CD4-positive, alpha-beta T cell (primary cell): ENCODE measurements around the gene SYNPO2L. TPM values are rescaled to one million over a fixed set of nuclear protein-coding genes. Genes with fewer than 3 reads are reported as not detected.
A peak's percentile ranks its signal among the peaks of the same experiment; 100 is the strongest.

Experiments used
- ATAC-seq: fragments of 200-7000 bp; cut with Tn5 transposase; one replicate; pipeline ENCODE4 v1.10.0; 2022; ENCODE audit warnings: mild to moderate bottlenecking; ENCODE audit not compliant: poor library complexity
- CTCF ChIA-PET: fragments of 350-600 bp; sonication (Branson Sonifier 250); formaldehyde crosslinking; loops from one replicate; lab custom pipeline; 2021; ENCODE audit warnings: antibody characterized with exemption, inconsistent platforms; lab: Charles Lee
- POLR2A ChIA-PET: fragments of 350-600 bp; sonication (Branson Sonifier 250); formaldehyde crosslinking; loops from one replicate; lab custom pipeline; 2021; ENCODE audit warnings: antibody characterized with exemption, inconsistent platforms; lab: Charles Lee
- DNase-seq, 14 experiments: peaks; one replicate each; pipeline ENCODE4 v3.0.0-alpha.2; 2013 to 2020; ENCODE audit warnings: mixed read lengths in 2 of 14
- H3K27ac ChIP-seq, 2 donors: one replicate each; pipeline versions ENCODE4 v1.5.1 to v1.7.0; 2013; ENCODE audit warnings: low read length in 2 of 2, low read depth in 1 of 2, mild to moderate bottlenecking in 1 of 2
- H3K27me3 ChIP-seq, 2 experiments: 1 replicate in 1 of 2; 2 replicates in 1 of 2; pipeline versions ENCODE4 v1.6.1 to v1.7.0; 2013; ENCODE audit warnings: low read length in 2 of 2, control low read depth in 1 of 2, mild to moderate bottlenecking in 1 of 2, moderate library complexity in 1 of 2; ENCODE audit not compliant: insufficient read depth in 2 of 2, control insufficient read depth in 1 of 2
- H3K36me3 ChIP-seq: one replicate; pipeline ENCODE4 v1.6.1; 2013; ENCODE audit warnings: low read length, control low read depth; ENCODE audit not compliant: insufficient read depth
- H3K4me1 ChIP-seq: one replicate; pipeline ENCODE4 v1.6.1; 2013; ENCODE audit warnings: low read length, control low read depth; ENCODE audit not compliant: insufficient read depth
- H3K4me3 ChIP-seq: one replicate; pipeline ENCODE4 v1.5.1; 2013; ENCODE audit warnings: mild to moderate bottlenecking, low read length, moderate library complexity
- H3K9me3 ChIP-seq, 2 experiments: 1 replicate in 1 of 2; 2 replicates in 1 of 2; pipeline versions ENCODE4 v1.6.1 to v1.7.0; 2013; ENCODE audit warnings: low read length in 2 of 2, mild to moderate bottlenecking in 2 of 2, control low read depth in 1 of 2, moderate library complexity in 1 of 2; ENCODE audit not compliant: control insufficient read depth in 1 of 2, insufficient read depth in 1 of 2
- H3K27ac Mint-ChIP-seq: one replicate; pipeline ENCODE4 v1.8.0; 2020; ENCODE audit warnings: mixed read lengths
- H3K27me3 Mint-ChIP-seq: one replicate; pipeline ENCODE4 v1.8.0; 2021; ENCODE audit warnings: mixed read lengths
- H3K36me3 Mint-ChIP-seq: one replicate; pipeline ENCODE4 v1.8.0; 2021; ENCODE audit warnings: low read depth, mixed read lengths
- H3K4me1 Mint-ChIP-seq: one replicate; pipeline ENCODE4 v1.8.0; 2021; ENCODE audit warnings: low read depth, mixed read lengths
- H3K4me3 Mint-ChIP-seq: one replicate; pipeline ENCODE4 v1.8.0; 2020; ENCODE audit warnings: mild to moderate bottlenecking, mixed read lengths
- H3K9me3 Mint-ChIP-seq: one replicate; pipeline ENCODE4 v1.8.0; 2020; ENCODE audit warnings: mixed read lengths
- intact Hi-C, 2 experiments: fragments of 100-400 bp; cut with DNase I in 1 of 2; cut with micrococcal nuclease in 1 of 2; formaldehyde crosslinking; loops; one replicate each; pipeline versions ENCODE4 v1.15.1 to v1.9.0; 2023 to 2025; cut with DNase I, micrococcal nuclease
- total RNA-seq, 174 experiments: library from RNA in 2 of 174; stranded (reverse) in 2 of 174; gene quantifications; one replicate each; pipeline ENCODE4 v1.2.3 and lab custom pipeline; 2021 to 2026
- TF ChIP-seq, protein P1 (sequence below): fragments of 200-600 bp; IDR thresholded peaks from one replicate; pipeline ENCODE4 v1.8.0; 2022; ENCODE audit warnings: antibody characterized with exemption, mild to moderate bottlenecking

SYNPO2L gene
- total RNA-seq, 2 experiments from 2014 or later: not detected

DNA sequence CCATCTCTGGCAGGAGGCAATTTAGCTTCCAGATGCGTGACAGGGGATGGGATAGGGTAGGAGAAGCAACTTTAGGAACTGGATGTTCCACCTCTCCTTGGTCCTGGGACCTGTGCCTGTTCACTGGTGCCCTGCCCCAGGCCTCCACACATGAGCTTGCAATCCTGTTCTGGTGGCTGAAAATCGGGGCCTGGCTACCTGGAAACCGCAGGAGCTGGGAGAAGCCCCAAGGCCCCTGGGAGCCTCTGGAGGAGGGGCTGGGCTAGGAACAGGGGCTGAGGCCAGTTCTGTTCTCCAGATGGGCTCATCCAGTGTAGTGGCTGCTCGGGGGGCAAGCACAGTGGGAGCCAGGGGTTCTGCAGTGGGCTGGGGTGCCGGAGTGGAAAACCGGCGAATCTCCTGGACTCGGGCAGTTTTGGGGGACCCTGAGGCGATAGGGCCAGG, 9.2 kb downstream of the SYNPO2L start:
- no peak for ATAC-seq
- peak overlapping the region; percentile 55 for H3K4me3 Mint-ChIP-seq
- H3K36me3 Mint-ChIP-seq: no peaks in the 10 kb centered on the region
- Histone ChIP-seq H3K36me3 (no peaks in the 10 kb centered on the region), H3K4me3 (no peak overlapping the region), H3K27me3 (peaks cover 0 to 2% of the 10 kb centered on the region in 2 experiments), H3K4me1 (peaks cover 23% of the 10 kb centered on the region), H3K9me3 (peaks cover 0 to 6% of the 10 kb centered on the region in 2 experiments), H3K27ac (no peak overlapping the region)
- peaks cover 14% of the 10 kb centered on the region for H3K27me3 Mint-ChIP-seq
- intact Hi-C loops: no loop called here
- no peaks in the 10 kb centered on the region for H3K9me3 Mint-ChIP-seq
- ChIA-PET CTCF (interaction anchor here (0.6 kb wide), 2 partner anchors 25 to 55 kb away, joined by 3 to 4 read pairs; no protein-coding TSS in a partner anchor), POLR2A (interaction anchor here (2.4 kb wide), 1 partner anchor 151 kb away, joined by 7 read pairs; the partner anchor contains the start of gene PPP3CB)
- peaks cover 5% of the 10 kb centered on the region for H3K4me1 Mint-ChIP-seq
- DNase-seq: no peak
- no peak overlapping the region for H3K27ac Mint-ChIP-seq
- TF ChIP-seq, protein P1, sequence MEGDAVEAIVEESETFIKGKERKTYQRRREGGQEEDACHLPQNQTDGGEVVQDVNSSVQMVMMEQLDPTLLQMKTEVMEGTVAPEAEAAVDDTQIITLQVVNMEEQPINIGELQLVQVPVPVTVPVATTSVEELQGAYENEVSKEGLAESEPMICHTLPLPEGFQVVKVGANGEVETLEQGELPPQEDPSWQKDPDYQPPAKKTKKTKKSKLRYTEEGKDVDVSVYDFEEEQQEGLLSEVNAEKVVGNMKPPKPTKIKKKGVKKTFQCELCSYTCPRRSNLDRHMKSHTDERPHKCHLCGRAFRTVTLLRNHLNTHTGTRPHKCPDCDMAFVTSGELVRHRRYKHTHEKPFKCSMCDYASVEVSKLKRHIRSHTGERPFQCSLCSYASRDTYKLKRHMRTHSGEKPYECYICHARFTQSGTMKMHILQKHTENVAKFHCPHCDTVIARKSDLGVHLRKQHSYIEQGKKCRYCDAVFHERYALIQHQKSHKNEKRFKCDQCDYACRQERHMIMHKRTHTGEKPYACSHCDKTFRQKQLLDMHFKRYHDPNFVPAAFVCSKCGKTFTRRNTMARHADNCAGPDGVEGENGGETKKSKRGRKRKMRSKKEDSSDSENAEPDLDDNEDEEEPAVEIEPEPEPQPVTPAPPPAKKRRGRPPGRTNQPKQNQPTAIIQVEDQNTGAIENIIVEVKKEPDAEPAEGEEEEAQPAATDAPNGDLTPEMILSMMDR: no peak

DNA sequence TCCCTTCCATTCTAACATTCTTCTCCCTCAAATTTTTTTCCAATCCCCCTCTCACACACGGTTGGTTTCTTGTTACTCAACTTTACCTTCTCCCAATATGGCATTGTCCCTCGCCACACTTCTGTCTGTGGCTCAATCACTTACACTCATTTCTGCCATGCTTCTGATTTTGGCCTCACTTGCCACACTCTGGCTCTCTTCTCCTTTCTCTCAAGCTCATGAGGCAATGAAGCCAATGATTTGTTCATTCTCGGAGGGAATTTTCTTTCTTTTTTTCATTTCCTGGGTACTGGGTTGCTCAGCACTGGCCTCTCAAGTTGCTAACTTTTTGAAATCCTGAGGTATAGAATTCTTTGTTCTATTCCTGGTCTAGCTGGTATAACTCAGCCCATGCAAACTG, 10.6 kb downstream of the SYNPO2L start:
- intact Hi-C loops: no loop called here
- H3K4me3 ChIP-seq: no peak overlapping the region
- Mint-ChIP-seq H3K27me3 (peaks cover 22% of the 10 kb centered on the region), H3K27ac (no peak overlapping the region), H3K4me3 (no peak overlapping the region), H3K9me3 (no peaks in the 10 kb centered on the region), H3K4me1 (peaks cover 5% of the 10 kb centered on the region), H3K36me3 (no peaks in the 10 kb centered on the region)
- H3K36me3 ChIP-seq: no peaks in the 10 kb centered on the region
- H3K4me1 ChIP-seq: peaks cover 23% of the 10 kb centered on the region
- H3K27ac ChIP-seq: no peak overlapping the region
- ChIA-PET CTCF (interaction anchor here (2.8 kb wide), 1 partner anchor 115 kb away, joined by 26 read pairs; no protein-coding TSS in a partner anchor), POLR2A (interaction anchor here (1.7 kb wide), 1 partner anchor 19 kb away, joined by 5 read pairs; no protein-coding TSS in a partner anchor)
- ATAC-seq: no peak
- peaks cover 0 to 2% of the 10 kb centered on the region in 2 experiments for H3K27me3 ChIP-seq
- DNase-seq: peak in 1 of 14 experiments; percentile 19
- H3K9me3 ChIP-seq: peaks cover 0 to 6% of the 10 kb centered on the region in 2 experiments
- TF ChIP-seq, protein P1: no peak

DNA sequence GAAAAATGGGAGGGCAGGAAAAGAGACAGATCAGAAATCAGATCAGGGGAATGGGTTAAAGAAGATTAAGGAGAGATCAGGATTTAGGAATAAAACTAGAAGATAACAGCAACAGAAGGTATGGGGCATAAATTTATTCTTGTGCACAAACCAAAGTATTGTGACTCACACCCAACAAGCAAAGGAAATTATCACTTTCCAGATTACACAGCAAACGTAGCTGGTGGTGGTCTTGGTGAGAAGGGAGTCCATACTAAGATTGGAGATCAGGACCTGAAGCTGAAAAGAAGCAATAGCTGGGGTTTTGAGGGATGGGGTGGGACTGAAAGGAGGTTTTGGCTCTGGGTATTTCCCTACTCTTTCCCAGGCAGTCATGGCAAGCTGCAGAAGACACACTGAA, 11.1 kb downstream of the SYNPO2L start:
- Histone ChIP-seq H3K4me1 (peaks cover 23% of the 10 kb centered on the region), H3K36me3 (no peaks in the 10 kb centered on the region), H3K27me3 (peaks cover 0 to 4% of the 10 kb centered on the region in 2 experiments), H3K9me3 (peaks cover 0 to 6% of the 10 kb centered on the region in 2 experiments), H3K4me3 (no peak overlapping the region), H3K27ac (no peak overlapping the region)
- intact Hi-C loops: loop anchor here (1.0 to 5.0 kb wide), 3 partner anchors 115 to 392 kb away; partner anchors contain the start of gene MRPS16 (in 1 of the 2)
- Mint-ChIP-seq H3K4me1 (peaks cover 5% of the 10 kb centered on the region), H3K27me3 (peaks cover 22% of the 10 kb centered on the region), H3K36me3 (no peaks in the 10 kb centered on the region), H3K4me3 (no peak overlapping the region), H3K9me3 (no peaks in the 10 kb centered on the region), H3K27ac (no peak overlapping the region)
- DNase-seq (no peak), ATAC-seq (no peak)
- ChIA-PET POLR2A (interaction anchor here (1.4 to 1.7 kb wide), 2 partner anchors 19 to 114 kb away, joined by 5 read pairs; no protein-coding TSS in a partner anchor), CTCF (interaction anchor here (1.0 to 2.8 kb wide), 2 partner anchors 17 to 114 kb away, joined by 3 to 26 read pairs; no protein-coding TSS in a partner anchor)
- TF ChIP-seq, protein P1: no peak
